Esophagus squamous epithelium (tissue), 5 donors: ENCODE measurements around the gene NTF3. TPM values are rescaled to one million over a fixed set of nuclear protein-coding genes. Genes with fewer than 3 reads are reported as not detected.

Source experiments
- DNase-seq: peaks from one replicate; lab custom pipeline; 2025; lab: John Stamatoyannopoulos, UW
- H3K27ac ChIP-seq, 4 donors: fragments of 200-600 bp; sonication (generic); one replicate each; pipeline ENCODE4 v1.5.1; 2016 to 2019; ENCODE audit warnings: mild to moderate bottlenecking in 1 of 4
- H3K27me3 ChIP-seq, 4 donors: fragments of 200-600 bp; sonication (generic); 1 replicate in 3 of 4; 2 replicates in 1 of 4; pipeline versions ENCODE4 v1.5.1 to v1.6.0; 2017 to 2021; ENCODE audit warnings: antibody characterized with exemption in 1 of 4
- H3K36me3 ChIP-seq, 3 donors: fragments of 200-600 bp; sonication (generic); one replicate each; pipeline ENCODE4 v1.5.1; 2016 to 2019
- H3K4me1 ChIP-seq, 3 donors: fragments of 200-600 bp; sonication (generic); one replicate each; pipeline ENCODE4 v1.5.1; 2017 to 2019
- H3K4me3 ChIP-seq, 4 donors: fragments of 200-600 bp; sonication (generic); 1 replicate in 3 of 4; 2 replicates in 1 of 4; pipeline ENCODE4 v1.5.1; 2016 to 2019; ENCODE audit warnings: mild to moderate bottlenecking in 2 of 4, moderate library complexity in 1 of 4
- H3K9me3 ChIP-seq, 3 donors: fragments of 200-600 bp; sonication (generic); one replicate each; pipeline ENCODE4 v1.5.1; 2016 to 2019
- POLR2A ChIP-seq, 4 donors: fragments of 450-650 bp; IDR thresholded peaks; one replicate each; pipeline ENCODE4 v1.6.1; 2017; ENCODE audit warnings: antibody characterized with exemption in 4 of 4, mild to moderate bottlenecking in 4 of 4, moderate library complexity in 3 of 4
- WGBS, 2 donors: methylation state at CpG; one replicate each; pipeline ENCODE4 v1.1.5; 2018; 5-methylcytosine and 5-hydroxymethylcytosine counted together
- intact Hi-C: fragments of 100-400 bp; cut with DNase I; formaldehyde crosslinking; loops from one replicate; pipeline ENCODE4 v1.15.0; 2022
- total RNA-seq, 4 donors: library from RNA; depleted of rRNA; stranded (reverse); fragments of >200 nt; gene quantifications; one replicate each; pipeline ENCODE4 v1.1.0, GENCODE V29; 2016
- TF ChIP-seq, protein P1 (sequence below), 6 experiments: fragments of 450-650 bp in 4 of 6; fragments of 200-600 bp in 2 of 6; sonication (generic) in 2 of 6; IDR thresholded peaks; one replicate each; pipeline ENCODE4 v1.5.1; 2016 to 2019; ENCODE audit warnings: antibody characterized with exemption in 6 of 6, mild to moderate bottlenecking in 4 of 6, moderate library complexity in 4 of 6
- donor health status: DM: yes; HTN: yes; CAD: no.

NTF3 gene
- total RNA-seq, 4 donors from 2014 or later: 0.30 to 7.6 (median 1.9) TPM

DNA sequence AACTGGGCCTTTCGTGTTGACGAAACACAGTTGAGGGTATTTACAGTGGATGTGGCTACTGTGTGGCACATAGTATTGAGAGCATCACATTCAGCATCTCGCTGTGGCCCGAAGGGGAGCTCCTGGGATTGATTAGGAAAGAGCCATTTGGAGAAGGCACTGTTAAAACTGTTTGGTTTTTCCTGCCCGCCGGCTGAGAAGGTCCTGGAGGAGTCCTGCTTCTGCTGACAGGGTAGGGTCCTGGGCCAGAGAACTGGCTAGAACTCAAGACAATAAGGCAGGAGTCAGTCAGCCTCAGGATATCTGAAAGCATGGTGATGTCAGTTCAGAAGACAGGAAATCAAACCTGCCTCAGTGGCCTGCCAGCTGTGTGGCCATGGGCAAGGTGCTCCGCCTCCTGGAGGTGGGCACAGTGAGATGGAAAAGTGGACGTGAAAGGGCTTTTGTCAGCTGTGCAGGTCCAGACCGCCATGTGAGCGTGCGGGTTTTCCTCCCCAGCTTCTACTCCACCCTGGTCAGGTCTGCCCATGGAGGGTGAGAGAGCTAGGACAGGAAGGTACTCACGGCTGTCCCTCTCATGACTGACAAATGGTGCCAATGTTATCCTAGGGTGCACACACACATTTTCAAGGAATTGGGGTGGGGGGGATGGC is 92.3 kb downstream of the NTF3 start:
- no peak for TF ChIP-seq POLR2A (IDR thresholded peaks at IDR 0.05)
- TF ChIP-seq, protein P1, sequence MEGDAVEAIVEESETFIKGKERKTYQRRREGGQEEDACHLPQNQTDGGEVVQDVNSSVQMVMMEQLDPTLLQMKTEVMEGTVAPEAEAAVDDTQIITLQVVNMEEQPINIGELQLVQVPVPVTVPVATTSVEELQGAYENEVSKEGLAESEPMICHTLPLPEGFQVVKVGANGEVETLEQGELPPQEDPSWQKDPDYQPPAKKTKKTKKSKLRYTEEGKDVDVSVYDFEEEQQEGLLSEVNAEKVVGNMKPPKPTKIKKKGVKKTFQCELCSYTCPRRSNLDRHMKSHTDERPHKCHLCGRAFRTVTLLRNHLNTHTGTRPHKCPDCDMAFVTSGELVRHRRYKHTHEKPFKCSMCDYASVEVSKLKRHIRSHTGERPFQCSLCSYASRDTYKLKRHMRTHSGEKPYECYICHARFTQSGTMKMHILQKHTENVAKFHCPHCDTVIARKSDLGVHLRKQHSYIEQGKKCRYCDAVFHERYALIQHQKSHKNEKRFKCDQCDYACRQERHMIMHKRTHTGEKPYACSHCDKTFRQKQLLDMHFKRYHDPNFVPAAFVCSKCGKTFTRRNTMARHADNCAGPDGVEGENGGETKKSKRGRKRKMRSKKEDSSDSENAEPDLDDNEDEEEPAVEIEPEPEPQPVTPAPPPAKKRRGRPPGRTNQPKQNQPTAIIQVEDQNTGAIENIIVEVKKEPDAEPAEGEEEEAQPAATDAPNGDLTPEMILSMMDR (IDR thresholded peaks at IDR 0.05): no peak
- H3K9me3 ChIP-seq: no peaks in the 10 kb centered on the region
- peaks cover 0 to 5% (median 0%) of the 10 kb centered on the region in 4 donors for H3K27me3 ChIP-seq
- no peaks in the 10 kb centered on the region for H3K36me3 ChIP-seq
- no peak overlapping the region for H3K27ac ChIP-seq
- no peak overlapping the region for H3K4me3 ChIP-seq
- DNase-seq: no peak
- 85 to 93% methylated on average over 4 to 8 of the region's 12 CpGs for WGBS, 2 donors
- H3K4me1 ChIP-seq: no peaks in the 10 kb centered on the region
- intact Hi-C loops: no loop called here

DNA sequence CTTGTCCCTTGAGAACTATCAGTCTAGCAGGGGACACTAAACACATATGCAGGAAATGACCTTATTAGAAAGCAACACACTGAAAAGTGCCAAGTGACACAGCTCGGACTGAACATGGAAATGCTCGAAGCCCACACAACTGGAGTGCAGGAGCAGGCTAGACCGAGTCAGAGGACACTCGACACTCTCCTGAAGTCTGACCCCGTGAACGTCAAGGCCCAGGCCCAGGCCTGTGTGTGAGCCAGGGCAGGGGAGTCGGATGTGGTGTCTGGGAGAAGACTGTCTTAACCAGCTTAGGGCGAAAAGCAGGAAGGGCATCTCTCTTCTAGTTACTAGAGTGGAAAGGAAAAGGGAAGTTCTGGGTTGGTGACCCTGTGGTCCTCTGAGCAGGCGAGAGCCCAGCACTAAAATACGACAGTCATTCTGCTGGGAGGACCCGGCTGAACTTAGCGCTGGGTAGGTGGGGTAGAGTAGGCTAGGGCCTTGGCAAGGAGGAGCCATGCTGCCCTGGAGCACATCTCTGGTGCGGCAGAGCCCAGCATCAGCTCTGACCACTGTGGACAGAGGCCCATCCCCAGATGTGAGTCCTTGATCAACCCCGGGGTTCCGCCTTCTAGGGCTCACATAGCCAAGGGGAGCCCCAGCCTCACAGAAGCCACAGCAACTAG is 93.0 kb downstream of the NTF3 start:
- Histone ChIP-seq H3K27ac (no peak overlapping the region), H3K27me3 (peaks cover 0 to 5% (median 0%) of the 10 kb centered on the region in 4 donors), H3K36me3 (no peaks in the 10 kb centered on the region), H3K9me3 (no peaks in the 10 kb centered on the region), H3K4me3 (no peak overlapping the region), H3K4me1 (no peaks in the 10 kb centered on the region)
- WGBS, 2 donors: 85 to 88% methylated on average over 11 to 12 of the region's 15 CpGs
- TF ChIP-seq, protein P1 (IDR thresholded peaks at IDR 0.05): no peak
- no peak for TF ChIP-seq POLR2A (IDR thresholded peaks at IDR 0.05)
- DNase-seq: no peak
- intact Hi-C loops: no loop called here

DNA sequence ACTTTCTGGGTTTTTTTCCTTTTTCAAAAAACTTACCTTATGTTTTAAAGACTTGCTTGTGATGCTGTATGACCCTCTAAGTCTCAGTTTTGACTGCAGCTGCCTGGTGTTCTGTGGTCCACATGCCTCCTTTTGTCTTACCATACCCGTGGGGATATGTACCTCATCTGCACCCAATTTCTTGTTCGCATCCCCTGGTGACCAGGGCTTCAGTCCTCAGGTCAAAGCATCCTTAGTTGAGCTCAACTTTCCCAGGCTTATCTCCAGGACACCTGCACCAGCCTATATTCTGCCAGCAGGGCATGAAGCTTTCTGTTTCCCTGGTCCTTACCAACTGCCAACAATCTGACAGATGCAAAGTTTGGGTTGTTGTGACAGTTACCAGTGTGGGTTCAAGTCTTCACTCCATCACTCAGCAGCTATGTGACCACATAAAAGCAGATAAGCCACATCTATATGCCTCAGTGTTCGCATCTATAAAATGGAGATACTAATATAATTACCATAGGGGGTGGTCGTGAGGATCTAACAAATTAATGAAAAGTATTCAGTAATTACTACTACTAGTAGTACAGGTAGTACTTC is 94.0 kb downstream of the NTF3 start:
- Histone ChIP-seq H3K27ac (no peak overlapping the region), H3K4me1 (no peaks in the 10 kb centered on the region), H3K36me3 (no peaks in the 10 kb centered on the region), H3K4me3 (no peak overlapping the region), H3K27me3 (peaks cover 0 to 5% (median 0%) of the 10 kb centered on the region in 4 donors), H3K9me3 (no peaks in the 10 kb centered on the region)
- intact Hi-C loops: no loop called here
- no peak for DNase-seq
- TF ChIP-seq, protein P1 (IDR thresholded peaks at IDR 0.05): no peak
- TF ChIP-seq POLR2A (IDR thresholded peaks at IDR 0.05): no peak
- 76 to 87% methylated on average over 4 of the region's 4 CpGs for WGBS, 2 donors

DNA sequence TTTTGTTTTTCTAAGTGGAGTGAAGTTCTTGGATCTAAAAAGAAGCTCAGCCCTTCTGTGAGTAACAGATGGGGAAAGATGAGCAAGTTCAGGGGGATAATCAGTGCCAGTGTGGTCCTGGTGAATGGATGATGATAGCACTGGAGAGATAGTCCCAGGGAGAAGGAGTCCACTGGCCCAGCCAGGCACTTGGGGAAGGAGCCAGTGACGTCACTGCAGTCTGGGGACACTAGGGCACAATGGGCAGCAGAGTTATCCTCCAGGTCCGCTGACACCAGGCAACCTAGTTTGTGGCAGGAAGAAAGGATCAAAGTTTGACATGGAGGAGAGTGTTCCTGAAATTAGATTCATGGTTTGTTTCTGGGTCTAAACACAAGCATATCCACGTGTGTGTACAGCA is 101.5 kb downstream of the NTF3 start:
- Histone ChIP-seq H3K9me3 (no peaks in the 10 kb centered on the region), H3K4me3 (no peak overlapping the region), H3K36me3 (no peaks in the 10 kb centered on the region), H3K27ac (no peak overlapping the region), H3K27me3 (peaks cover 0 to 25% (median 0%) of the 10 kb centered on the region in 4 donors), H3K4me1 (no peaks in the 10 kb centered on the region)
- no peak for DNase-seq
- 56 to 78% methylated on average over 3 of the region's 3 CpGs for WGBS, 2 donors
- intact Hi-C loops: no loop called here
- TF ChIP-seq POLR2A (IDR thresholded peaks at IDR 0.05): no peak
- TF ChIP-seq, protein P1 (IDR thresholded peaks at IDR 0.05): no peak
